ENCODE results near the gene FGFBP3. TPM values are rescaled to one million over a fixed set of nuclear protein-coding genes. Genes with fewer than 3 reads are reported as not detected.

The FGFBP3 gene
- total and polyA plus RNA-seq, 2 experiments from 2014 or later: 65.7 to 73.9 TPM

- TF ChIP-seq ZNF462 (CRISPR knock-in tag; IDR thresholded peaks at IDR 0.05) (no peak), CREB1 (CRISPR knock-in tag; IDR thresholded peaks at IDR 0.05; ENCODE audit: low read depth) (no peak), ETS1 (IDR thresholded peaks at IDR 0.05) (no peak), POLR2AphosphoS5 (IDR thresholded peaks at IDR 0.05; ENCODE audit: low read depth) (no peak)
These were observed 29.6 kb downstream of the FGFBP3 start (continued) for GRCh38 chr10:91879515-91880170.

- H3K36me3 ChIP-seq (ENCODE audit: insufficient read depth): no peaks in the 10 kb centered on the region; the same call in 1 of the 2 replicates
- ATAC-seq (no peak), DNase-seq (ENCODE audit: low spot score) (no peak)
- Mint-ChIP-seq H3K27ac (no peak overlapping the region), H3K4me1 (peaks cover 18% of the 10 kb centered on the region), H3K9me3 (no peaks in the 10 kb centered on the region), H3K27me3 (ENCODE audit: insufficient read depth, low read depth, poor library complexity) (peaks cover 5% of the 10 kb centered on the region), H3K4me3 (no peak overlapping the region), H3K36me3 (ENCODE audit: low read depth) (no peaks in the 10 kb centered on the region; the same call in 2 of the 3 replicates)
- no peak overlapping the region for H3K4me2 ChIP-seq
- H3K27me3 ChIP-seq (ENCODE audit: insufficient read depth): no peaks in the 10 kb centered on the region
- peaks cover 18% of the 10 kb centered on the region for H3K4me1 ChIP-seq (ENCODE audit: insufficient read depth)
- H3F3A ChIP-seq (replicated peaks; ENCODE audit: low read depth): peaks cover 10% of the 10 kb centered on the region; the same call in 1 of the 2 replicates
- H3K4me3 ChIP-seq: no peak overlapping the region
- no peak overlapping the region for H2AFZ ChIP-seq
- H4K20me1 ChIP-seq (replicated peaks; ENCODE audit: insufficient read depth): no peaks in the 10 kb centered on the region
- H3K27ac ChIP-seq (ENCODE audit: low read depth): no peak overlapping the region
- no peaks in the 10 kb centered on the region for H3K79me2 ChIP-seq (replicated peaks; ENCODE audit: insufficient read depth)
- no peaks in the 10 kb centered on the region for H3K9me2 ChIP-seq (ENCODE audit: insufficient read depth)
- TF ChIP-seq ZNF114 (CRISPR knock-in tag; IDR thresholded peaks at IDR 0.05) (no peak), EZH2phosphoT487 (IDR thresholded peaks at IDR 0.05; ENCODE audit: unreplicated experiment) (no peak), CTCF (conservative IDR thresholded peaks at IDR 0.05; ENCODE audit: low read depth in 2 of 2) (no peak), REST (IDR thresholded peaks at IDR 0.05; ENCODE audit: unreplicated experiment) (no peak), POLR2AphosphoS5 (IDR thresholded peaks at IDR 0.05; ENCODE audit: low read depth) (no peak), JUNB (IDR thresholded peaks at IDR 0.05; ENCODE audit: unreplicated experiment) (no peak), NANOG (IDR thresholded peaks at IDR 0.05; ENCODE audit: borderline replicate concordance) (no peak), ZNF331 (CRISPR knock-in tag; IDR thresholded peaks at IDR 0.05; ENCODE audit: low read depth) (no peak)
These were observed 33.5 kb downstream of the FGFBP3 start for GRCh38 chr10:91875779-91876178.

Data from GM23338 (cell line).